ENCODE measurements around the gene LCT.

Gene LCT

DNA sequence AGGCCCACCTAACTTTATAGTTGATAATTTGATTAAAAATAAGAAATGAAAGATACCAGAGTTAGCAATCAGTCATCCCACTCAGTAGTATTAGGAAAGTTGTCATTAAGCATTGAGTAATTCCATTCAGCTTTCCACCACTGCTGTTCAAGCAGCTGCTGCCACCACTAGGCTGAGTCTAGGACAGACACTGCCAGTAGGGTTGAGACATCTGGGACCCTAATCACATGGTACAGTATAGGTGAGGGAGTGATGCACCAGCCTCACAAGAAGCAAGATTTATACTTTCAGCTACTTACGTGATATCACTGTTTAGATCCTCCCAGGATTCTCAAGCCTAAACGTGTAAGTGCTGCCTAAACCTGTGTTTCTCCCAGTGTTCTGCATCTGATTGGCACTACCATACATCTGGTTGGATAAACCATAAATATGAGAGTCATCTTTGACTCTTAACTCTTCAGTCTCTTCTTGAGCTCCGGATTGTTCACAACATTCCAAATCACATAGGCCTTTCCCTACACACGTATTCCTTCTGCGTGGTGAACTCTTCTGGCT lies 92.1 kb downstream of the LCT start:
- DNase-seq (ENCODE audit: low read depth in 1 of 2, low spot score in 1 of 2) = no peak

DNA sequence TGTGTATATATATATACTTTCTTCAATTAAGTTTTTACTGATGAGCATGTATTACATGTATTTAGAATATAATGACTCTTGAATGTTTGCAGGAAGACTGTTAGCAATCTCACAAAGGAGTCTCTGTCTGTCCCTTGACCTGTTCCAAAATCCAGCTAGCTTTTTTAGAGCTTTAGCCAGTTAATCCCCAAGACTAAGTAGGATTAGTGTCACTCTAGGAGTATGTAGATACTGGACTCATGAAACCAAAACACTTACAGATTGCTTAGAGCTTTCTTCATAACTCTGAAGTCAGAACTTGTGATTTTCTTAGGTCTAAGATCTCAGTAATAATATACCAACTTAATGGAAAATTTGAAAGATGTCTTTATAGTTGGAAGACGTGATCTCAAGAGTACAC lies 93.1 kb downstream of the LCT start:
- DNase-seq (ENCODE audit: low read depth in 1 of 2, low spot score in 1 of 2) = no peak

DNA sequence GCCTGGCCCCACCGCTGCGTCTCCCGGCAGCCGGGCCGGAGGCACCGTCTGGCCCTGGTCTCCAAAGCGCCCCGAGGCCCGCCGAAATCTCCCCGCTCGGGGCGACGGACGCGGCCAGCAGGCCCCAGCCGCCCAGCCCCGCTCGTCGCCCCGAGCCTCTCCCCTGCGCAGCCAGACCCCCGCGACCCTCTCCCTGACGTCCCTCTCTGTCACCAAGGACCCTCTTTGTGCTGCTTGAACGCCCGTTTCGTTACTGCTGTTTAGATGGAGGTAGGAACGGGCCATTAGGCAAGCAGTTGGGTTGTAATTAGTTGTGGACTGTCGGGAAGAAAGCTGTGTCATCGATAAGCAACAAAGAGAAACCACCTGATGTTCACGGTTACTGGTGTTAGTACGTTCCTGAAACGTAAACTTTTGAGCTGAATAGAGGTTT lies 94.6 kb downstream of the LCT start:
- DNase-seq (ENCODE audit: low read depth in 1 of 2, low spot score in 1 of 2) = peak; percentile 8 to 23

DNA sequence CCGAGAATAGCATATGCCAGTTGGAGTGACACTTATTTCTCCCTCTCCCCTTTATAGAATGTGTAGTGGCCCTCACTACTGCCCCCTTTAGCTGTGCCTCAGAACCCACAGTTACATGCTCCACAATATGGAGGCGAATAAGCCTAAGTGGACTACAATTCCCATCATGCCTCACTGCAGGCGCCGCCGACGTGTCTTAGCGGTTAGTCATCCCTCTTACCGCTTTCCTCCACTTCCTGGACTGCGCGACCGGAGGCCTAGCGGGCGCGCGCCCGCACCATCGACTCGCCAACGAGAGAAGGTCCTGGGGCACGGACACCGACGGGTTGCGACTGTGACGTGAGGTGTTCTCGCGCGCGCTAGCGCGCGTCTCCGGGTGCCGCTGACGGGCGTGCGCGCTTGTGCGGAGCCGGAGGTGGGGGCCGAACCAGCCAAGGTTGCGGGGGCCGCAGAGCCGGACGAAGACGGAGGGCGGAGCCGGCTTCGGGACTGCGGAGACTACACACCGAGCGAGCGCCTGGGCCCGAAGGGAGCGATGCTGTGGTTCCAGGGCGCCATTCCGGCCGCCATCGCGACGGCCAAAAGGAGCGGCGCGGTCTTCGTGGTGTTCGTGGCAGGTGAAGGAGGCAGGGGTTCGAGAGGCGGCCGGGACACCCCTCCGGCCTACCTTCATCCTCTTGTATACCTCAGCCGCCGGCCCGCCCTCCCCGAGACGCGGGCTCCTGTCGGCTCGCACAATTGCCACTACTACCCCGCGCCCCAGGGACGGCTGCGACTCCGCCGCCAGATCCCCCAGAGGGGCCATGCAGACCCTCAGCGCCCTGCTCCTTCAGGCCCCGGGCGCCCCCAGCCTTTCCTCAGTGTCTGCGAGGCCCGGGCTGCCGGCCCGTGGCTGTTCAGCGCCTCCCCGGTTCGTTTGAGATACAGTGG lies 95.3 kb downstream of the LCT start, which contains the start of gene UBXN4:
Gene UBXN4, plus strand, starts transcription at position 461 of the 930 bp plus-strand sequence. Its CDS starts 75 bp downstream, at position 536.
- DNase-seq (ENCODE audit: low read depth in 1 of 2, low spot score in 1 of 2) = peak; percentile 86 to 91

DNA sequence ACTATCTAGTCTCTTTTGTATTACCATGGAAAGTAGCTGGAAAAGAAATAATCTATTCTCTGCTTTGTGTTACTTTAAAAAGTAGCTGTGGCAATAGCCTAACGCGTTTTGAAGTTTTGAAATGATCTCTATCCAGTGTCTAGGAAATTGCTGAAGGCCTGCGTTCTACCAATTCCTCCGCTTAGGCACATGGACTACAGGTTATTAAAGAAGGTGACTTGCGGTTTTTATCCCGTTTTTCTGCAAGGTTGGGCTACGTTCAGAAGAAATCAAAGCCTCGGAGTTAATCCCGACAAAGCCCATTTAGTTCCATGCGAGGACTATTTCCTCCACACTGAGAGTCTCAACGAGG lies 96.0 kb downstream of the LCT start:
- DNase-seq (ENCODE audit: low read depth in 1 of 2, low spot score in 1 of 2) = no peak

DNA sequence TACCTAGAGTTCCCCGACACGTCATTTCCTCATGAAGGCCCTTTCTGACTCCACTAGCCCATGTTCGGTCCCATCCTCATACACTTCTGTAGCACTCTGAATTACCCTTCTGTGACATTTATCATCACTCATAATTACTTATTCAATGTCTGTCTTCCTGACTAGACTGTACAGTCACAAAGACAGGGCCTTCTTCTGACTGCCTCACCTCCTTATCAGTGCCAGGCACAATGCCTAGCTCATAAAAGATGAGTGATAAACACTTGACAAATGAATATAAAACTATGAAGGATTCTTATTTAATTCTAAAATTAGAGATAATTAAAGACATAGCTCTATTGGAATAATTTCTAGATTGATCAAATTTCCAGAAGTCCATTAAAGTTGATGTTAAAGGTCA lies 96.8 kb downstream of the LCT start:
- DNase-seq (ENCODE audit: low read depth in 1 of 2, low spot score in 1 of 2) = no peak
